ENCODE results near the gene SH3RF3. TPM values are rescaled to one million over a fixed set of nuclear protein-coding genes. Genes with fewer than 3 reads are reported as not detected.

SH3RF3 gene
- total RNA-seq, 1 donor from 2014 or later: 0.28 TPM

DNA sequence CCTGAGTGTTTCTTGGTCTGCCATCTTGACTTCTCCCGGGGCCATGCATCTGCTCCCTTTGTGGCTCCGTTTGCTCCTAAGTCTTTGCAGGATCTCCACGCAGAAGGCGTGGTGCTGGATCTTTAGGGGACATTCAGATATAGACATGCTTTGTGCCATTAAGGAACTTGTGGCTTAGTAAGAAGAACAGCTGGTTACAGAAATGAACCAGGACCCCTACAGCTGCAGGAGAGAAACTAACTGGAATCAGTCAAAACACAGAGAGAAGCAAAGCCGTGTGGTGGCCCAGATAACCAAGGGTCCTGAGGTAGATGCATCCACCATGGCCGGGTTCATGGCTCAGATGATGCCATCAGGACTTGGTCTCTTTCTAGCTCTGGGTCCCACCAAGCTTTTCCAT, 97.6 kb downstream of the SH3RF3 start:
- no peak overlapping the region for H3K4me3 Mint-ChIP-seq
- TF ChIP-seq EZH2phosphoT487 (IDR thresholded peaks at IDR 0.05) (no peak), EZH2 (IDR thresholded peaks at IDR 0.05) (no peak)
- TF ChIP-seq, protein P1, sequence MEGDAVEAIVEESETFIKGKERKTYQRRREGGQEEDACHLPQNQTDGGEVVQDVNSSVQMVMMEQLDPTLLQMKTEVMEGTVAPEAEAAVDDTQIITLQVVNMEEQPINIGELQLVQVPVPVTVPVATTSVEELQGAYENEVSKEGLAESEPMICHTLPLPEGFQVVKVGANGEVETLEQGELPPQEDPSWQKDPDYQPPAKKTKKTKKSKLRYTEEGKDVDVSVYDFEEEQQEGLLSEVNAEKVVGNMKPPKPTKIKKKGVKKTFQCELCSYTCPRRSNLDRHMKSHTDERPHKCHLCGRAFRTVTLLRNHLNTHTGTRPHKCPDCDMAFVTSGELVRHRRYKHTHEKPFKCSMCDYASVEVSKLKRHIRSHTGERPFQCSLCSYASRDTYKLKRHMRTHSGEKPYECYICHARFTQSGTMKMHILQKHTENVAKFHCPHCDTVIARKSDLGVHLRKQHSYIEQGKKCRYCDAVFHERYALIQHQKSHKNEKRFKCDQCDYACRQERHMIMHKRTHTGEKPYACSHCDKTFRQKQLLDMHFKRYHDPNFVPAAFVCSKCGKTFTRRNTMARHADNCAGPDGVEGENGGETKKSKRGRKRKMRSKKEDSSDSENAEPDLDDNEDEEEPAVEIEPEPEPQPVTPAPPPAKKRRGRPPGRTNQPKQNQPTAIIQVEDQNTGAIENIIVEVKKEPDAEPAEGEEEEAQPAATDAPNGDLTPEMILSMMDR (IDR thresholded peaks at IDR 0.05): no peak
- no peak overlapping the region for H3K4me3 ChIP-seq
- no peak overlapping the region for H3K27ac Mint-ChIP-seq
- H3F3A ChIP-seq (ENCODE audit: low read depth): no peaks in the 10 kb centered on the region
- H3K79me2 ChIP-seq (ENCODE audit: low read depth): no peaks in the 10 kb centered on the region
- no peak overlapping the region for H3K9ac ChIP-seq
- no peaks in the 10 kb centered on the region for H3K9me3 ChIP-seq (ENCODE audit: low read depth)
- H3K4me2 ChIP-seq: no peak overlapping the region
- no peaks in the 10 kb centered on the region for H3K36me3 Mint-ChIP-seq
- no peaks in the 10 kb centered on the region for H3K36me3 ChIP-seq
- no peaks in the 10 kb centered on the region for H3K9me3 Mint-ChIP-seq
- H3K27me3 Mint-ChIP-seq (ENCODE audit: insufficient read depth, low read depth): peaks cover 5% of the 10 kb centered on the region
- no peak overlapping the region for H2AFZ ChIP-seq (replicated peaks)
- no peaks in the 10 kb centered on the region for H3K27me3 ChIP-seq
- H3K4me1 Mint-ChIP-seq: peaks cover 4% of the 10 kb centered on the region
- no peak overlapping the region for H3K27ac ChIP-seq
- no peaks in the 10 kb centered on the region for H4K20me1 ChIP-seq (ENCODE audit: low read depth)
- no peaks in the 10 kb centered on the region for H3K4me1 ChIP-seq
- no peak for DNase-seq (ENCODE audit: low spot score)

DNA sequence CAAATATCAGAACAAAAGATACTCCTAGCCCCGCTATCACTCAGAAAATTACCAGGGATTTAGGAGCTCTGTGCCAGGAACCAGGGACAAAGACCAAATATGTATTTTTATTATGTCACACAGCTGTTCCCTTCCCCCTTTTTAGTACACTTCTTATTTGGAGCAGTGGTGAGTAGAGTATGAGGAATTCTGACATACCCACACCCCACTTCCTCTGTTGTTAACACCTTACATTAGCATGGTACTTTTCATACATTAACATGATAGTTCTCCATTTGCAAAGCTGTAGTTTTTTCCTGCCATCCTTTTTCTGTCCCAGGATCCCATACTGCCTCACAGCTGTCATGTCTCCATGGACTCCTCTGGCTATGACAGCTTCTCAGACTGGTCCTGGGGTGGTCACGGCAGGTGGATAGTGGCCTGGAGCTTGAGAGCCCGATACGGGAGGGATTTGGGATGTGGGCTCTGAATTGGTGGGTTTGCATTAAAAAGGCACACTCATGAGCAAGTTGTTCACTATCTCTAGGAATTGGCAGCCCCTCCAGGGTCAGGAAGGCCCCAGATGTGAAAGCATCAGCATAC, 100.2 kb downstream of the SH3RF3 start:
- Histone ChIP-seq H3F3A (ENCODE audit: low read depth) (no peaks in the 10 kb centered on the region), H3K27me3 (no peaks in the 10 kb centered on the region), H2AFZ (replicated peaks) (no peak overlapping the region), H3K9ac (no peak overlapping the region), H3K4me1 (no peaks in the 10 kb centered on the region), H3K79me2 (ENCODE audit: low read depth) (no peaks in the 10 kb centered on the region), H3K4me3 (no peak overlapping the region), H3K9me3 (ENCODE audit: low read depth) (no peaks in the 10 kb centered on the region), H3K27ac (no peak overlapping the region), H3K36me3 (no peaks in the 10 kb centered on the region), H3K4me2 (no peak overlapping the region), H4K20me1 (ENCODE audit: low read depth) (no peaks in the 10 kb centered on the region)
- Mint-ChIP-seq H3K9me3 (peaks cover 4% of the 10 kb centered on the region), H3K27ac (no peak overlapping the region), H3K36me3 (no peaks in the 10 kb centered on the region), H3K4me1 (peaks cover 4% of the 10 kb centered on the region), H3K4me3 (no peak overlapping the region), H3K27me3 (ENCODE audit: insufficient read depth, low read depth) (peaks cover 3% of the 10 kb centered on the region)
- TF ChIP-seq EZH2 (IDR thresholded peaks at IDR 0.05): no peak
- TF ChIP-seq EZH2phosphoT487 (IDR thresholded peaks at IDR 0.05): no peak
- TF ChIP-seq, protein P1 (IDR thresholded peaks at IDR 0.05): no peak
- no peak for DNase-seq (ENCODE audit: low spot score)

DNA sequence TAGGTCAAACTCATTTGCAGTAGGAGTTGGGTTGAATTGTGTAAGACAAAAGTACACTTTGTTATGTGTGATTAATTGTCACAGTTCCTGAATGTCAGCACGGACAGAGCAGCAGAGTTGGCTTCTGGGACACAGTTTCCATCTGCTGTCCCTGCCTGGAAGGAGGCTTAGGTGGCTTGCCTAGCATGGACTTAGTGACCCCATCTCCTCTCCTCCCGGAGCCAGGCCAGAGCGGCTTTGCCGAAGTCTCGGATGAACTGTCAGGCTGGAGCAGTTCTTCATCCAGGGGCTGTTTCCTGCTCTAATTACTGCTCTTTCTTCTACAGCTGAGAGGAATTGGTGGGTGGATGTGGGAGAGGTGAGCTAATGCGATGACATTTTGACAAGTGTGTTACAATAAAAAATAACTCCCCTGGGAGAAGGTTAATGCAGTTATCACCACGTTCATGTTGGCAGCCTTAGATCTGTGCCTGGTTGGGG, 102.0 kb downstream of the SH3RF3 start:
- H3K4me1 Mint-ChIP-seq: peaks cover 4% of the 10 kb centered on the region
- Histone ChIP-seq H3K27me3 (no peaks in the 10 kb centered on the region), H2AFZ (replicated peaks) (no peak overlapping the region), H3K9me3 (ENCODE audit: low read depth) (no peaks in the 10 kb centered on the region), H4K20me1 (ENCODE audit: low read depth) (no peaks in the 10 kb centered on the region), H3K36me3 (no peaks in the 10 kb centered on the region), H3K79me2 (ENCODE audit: low read depth) (no peaks in the 10 kb centered on the region), H3K9ac (no peak overlapping the region), H3K4me2 (no peak overlapping the region), H3K27ac (no peak overlapping the region), H3K4me1 (no peaks in the 10 kb centered on the region), H3K4me3 (no peak overlapping the region), H3F3A (ENCODE audit: low read depth) (no peaks in the 10 kb centered on the region)
- no peak overlapping the region for H3K4me3 Mint-ChIP-seq
- no peaks in the 10 kb centered on the region for H3K36me3 Mint-ChIP-seq
- H3K9me3 Mint-ChIP-seq: peaks cover 4% of the 10 kb centered on the region
- H3K27me3 Mint-ChIP-seq (ENCODE audit: insufficient read depth, low read depth): peaks cover 6% of the 10 kb centered on the region
- no peak for DNase-seq (ENCODE audit: low spot score)
- H3K27ac Mint-ChIP-seq: no peak overlapping the region
- TF ChIP-seq EZH2phosphoT487 (IDR thresholded peaks at IDR 0.05) (no peak), EZH2 (IDR thresholded peaks at IDR 0.05) (no peak)
- TF ChIP-seq, protein P1 (IDR thresholded peaks at IDR 0.05): no peak
